GM21423 (cell line): Measurements from ENCODE around the gene AFMID.
"Not testable (repeated sequence)": the region's sequence is repeated elsewhere in the genome, so short reads cannot be mapped to it uniquely, and the experiment has no call there.

Experiments
- ATAC-seq: cut with Tn5 transposase; IDR thresholded peaks from one replicate; pipeline ENCODE4 v1.9.1; 2021; ENCODE audit warnings: mild to moderate bottlenecking, moderate library complexity; ENCODE audit not compliant: unreplicated experiment

The AFMID gene

GRCh38 chr17:78151514-78152008 lies 35.6 kb upstream of the AFMID start:
- ATAC-seq, result no peak

- ATAC-seq, result peak; percentile 51
These were observed 32.0 kb upstream of the AFMID start for GRCh38 chr17:78154903-78155811.

- no peak for ATAC-seq
These were observed 27.5 kb upstream of the AFMID start for GRCh38 chr17:78159575-78160158.

- no peak for ATAC-seq
These were observed 23.0 kb upstream of the AFMID start for GRCh38 chr17:78163881-78164747.

DNA sequence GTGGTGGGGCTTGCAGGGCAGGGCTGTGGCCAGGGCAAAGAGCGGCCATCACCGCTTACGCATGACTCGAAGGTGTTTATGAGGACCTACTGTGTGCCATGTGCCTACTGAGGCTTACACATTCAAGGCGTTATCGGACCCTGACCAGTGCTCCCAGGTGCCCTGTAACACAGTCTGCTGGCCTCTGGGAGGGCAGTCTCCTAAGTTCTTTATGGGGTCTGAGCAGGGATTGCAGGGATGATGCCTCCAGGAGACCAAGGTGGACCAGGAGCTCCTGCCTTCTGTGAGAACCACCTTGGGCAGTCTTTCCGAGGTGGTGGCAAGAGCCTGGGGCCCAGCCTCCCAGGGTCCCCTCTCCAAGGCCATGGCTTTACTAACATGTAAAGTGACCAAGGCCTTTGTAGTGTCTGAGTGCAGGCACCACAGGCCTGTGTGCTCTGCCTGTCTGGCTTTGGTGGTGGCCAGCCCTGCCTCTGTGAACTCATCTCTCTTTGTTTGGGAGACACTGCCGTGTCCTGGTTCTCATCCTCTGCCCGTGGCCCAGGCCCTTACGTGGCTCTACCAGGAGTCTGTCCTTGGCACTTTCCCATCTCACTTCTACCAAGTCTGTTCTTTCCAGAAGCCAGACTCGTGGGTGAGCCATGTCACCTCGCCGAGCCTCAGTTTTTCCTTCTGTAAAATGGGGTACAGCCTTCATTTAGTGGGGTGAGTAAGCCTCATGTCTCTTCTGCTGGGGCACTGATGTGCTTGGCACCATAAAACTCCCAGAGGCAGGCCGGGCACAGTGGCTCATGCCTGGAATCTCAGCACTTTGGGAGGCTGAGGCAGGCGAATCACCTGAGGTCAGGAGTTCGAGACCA lies 22.2 kb upstream of the AFMID start:
- ATAC-seq, result no peak

GRCh38 chr17:78166416-78166815 lies 20.7 kb upstream of the AFMID start:
- no peak for ATAC-seq

- ATAC-seq, result peak; percentile 49
These were observed 18.8 kb upstream of the AFMID start, which contains the start of gene SYNGR2 for GRCh38 chr17:78168242-78168902. Gene SYNGR2, plus strand, starts transcription at chr17:78168581. Its CDS starts 36 bp downstream, at chr17:78168617.

DNA sequence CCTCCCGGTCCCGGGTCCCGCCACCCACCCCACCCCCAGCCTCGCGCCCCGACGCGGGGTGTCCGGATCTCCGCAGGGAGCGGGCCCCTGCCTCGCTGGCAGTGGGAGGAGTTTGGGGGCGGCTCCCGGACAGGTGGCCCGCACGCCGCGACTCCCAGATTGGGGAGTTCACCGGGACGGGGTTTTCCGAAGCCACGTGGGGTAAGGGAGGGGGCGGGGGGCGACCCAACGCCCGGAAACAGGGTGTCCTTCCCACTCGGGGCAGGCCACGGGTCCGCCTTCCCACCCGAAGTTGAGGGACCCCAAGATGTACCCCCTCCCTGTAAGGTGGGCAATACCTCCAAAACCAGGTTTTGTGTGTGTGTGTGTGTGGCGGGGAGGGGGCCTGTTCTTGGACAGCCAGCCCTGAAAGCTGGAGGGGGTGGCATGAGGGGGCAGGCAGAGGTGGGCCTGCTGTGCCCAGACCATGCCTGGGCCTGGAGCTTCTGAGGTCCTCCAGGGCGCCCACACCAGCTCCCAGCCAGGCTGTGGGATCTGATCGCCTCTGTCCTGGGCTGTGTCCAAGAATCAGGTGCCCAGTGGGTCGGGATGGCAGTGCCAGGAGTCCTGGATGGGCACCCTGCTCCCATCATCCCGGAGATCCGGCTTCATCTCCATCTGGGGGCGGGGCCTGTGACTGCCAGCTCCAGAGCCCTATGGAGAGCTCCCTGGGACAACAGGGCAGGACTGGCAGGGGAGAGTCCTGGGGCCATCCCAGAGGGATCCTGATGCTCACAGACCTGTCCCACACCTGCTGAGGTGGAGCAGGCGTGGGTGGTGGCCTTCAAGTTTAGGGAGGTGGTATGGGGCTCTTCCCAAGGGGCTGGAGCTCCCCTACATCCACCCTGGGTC lies 18.0 kb upstream of the AFMID start:
- peak; percentile 24 for ATAC-seq

DNA sequence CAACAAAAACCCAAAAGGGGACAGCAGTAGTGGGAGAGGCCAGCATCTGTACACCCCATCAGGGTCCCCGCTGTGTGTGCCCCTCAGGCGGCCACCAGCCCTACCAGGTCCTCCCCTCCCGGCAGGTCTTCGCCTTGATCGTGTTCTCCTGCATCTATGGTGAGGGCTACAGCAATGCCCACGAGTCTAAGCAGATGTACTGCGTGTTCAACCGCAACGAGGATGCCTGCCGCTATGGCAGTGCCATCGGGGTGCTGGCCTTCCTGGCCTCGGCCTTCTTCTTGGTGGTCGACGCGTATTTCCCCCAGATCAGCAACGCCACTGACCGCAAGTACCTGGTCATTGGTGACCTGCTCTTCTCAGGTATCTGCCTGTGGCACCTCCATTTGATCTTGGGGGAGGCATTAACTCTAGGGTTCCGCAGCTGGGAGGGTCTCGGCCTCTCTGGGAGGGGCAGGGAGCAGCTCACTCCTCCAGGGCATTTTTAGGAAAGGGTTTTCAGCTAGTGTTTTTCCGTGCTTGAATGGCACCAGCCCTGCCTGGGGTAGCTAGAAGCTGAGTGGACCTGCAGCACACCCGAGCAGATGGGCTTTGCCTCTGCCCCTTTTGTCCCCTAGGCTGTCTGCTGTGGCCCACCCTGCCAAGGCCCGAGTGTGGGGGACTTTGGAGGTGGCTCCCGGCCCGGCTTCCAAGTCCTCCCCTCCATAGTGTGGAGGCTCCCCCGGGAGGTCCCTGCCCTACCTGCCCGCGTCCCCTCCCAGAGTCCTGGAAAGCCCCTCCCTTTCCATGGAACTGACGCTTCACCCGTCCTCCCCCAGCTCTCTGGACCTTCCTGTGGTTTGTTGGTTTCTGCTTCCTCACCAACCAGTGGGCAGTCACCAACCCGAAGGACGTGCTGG lies 16.2 kb upstream of the AFMID start:
- ATAC-seq, result no peak

GRCh38 chr17:78171591-78172248 lies 15.4 kb upstream of the AFMID start:
- not testable (repeated sequence) for ATAC-seq

DNA sequence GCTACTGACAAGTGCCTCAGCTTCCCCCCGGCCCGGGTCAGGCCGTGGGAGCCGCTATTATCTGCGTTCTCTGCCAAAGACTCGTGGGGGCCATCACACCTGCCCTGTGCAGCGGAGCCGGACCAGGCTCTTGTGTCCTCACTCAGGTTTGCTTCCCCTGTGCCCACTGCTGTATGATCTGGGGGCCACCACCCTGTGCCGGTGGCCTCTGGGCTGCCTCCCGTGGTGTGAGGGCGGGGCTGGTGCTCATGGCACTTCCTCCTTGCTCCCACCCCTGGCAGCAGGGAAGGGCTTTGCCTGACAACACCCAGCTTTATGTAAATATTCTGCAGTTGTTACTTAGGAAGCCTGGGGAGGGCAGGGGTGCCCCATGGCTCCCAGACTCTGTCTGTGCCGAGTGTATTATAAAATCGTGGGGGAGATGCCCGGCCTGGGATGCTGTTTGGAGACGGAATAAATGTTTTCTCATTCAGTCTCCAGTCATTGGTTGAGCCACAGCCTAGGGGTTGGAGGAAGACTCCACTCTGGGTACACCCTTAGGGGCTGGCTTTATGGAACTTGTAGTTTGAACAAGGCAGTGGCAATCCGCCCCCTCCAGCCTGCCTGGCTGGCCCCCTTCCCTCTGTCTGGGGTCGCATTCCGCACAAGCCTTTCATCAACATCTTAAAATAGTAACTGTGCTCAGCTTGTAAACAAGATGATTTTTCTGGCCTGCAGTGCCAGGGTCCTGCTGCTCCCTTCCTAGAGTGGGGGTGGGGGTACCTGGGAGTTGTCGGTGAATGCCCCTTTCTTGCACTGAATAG lies 14.7 kb upstream of the AFMID start:
- ATAC-seq, result no peak

GRCh38 chr17:78173097-78173715 lies 14.0 kb upstream of the AFMID start:
- peak; percentile 32 for ATAC-seq

DNA sequence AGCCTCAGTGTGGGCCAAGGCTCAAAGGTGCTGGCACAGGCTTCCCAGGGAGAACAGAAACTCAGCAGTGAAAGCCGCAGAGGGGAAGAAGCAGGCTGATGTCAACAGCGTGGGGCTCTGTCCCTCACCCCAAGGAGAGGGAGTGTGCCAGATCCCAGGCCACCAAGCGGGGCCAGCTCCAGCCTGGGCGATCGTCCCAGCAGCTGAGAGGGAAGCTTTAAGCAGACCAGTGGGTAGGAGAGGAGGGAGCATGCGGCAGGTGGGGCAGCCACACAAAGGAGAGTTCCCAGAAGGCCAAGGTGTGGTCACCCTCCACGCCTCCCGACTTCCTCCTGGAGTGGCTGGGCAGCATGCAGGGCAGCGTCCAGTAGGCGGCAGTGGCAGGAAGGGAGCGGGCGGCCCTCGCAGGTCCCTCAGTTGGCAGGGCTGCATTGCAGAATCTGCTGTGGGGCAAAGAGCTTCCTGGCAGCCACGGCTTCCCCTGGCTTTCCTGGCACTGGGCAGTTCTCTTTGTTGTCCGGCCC lies 12.8 kb upstream of the AFMID start:
- no peak for ATAC-seq

DNA sequence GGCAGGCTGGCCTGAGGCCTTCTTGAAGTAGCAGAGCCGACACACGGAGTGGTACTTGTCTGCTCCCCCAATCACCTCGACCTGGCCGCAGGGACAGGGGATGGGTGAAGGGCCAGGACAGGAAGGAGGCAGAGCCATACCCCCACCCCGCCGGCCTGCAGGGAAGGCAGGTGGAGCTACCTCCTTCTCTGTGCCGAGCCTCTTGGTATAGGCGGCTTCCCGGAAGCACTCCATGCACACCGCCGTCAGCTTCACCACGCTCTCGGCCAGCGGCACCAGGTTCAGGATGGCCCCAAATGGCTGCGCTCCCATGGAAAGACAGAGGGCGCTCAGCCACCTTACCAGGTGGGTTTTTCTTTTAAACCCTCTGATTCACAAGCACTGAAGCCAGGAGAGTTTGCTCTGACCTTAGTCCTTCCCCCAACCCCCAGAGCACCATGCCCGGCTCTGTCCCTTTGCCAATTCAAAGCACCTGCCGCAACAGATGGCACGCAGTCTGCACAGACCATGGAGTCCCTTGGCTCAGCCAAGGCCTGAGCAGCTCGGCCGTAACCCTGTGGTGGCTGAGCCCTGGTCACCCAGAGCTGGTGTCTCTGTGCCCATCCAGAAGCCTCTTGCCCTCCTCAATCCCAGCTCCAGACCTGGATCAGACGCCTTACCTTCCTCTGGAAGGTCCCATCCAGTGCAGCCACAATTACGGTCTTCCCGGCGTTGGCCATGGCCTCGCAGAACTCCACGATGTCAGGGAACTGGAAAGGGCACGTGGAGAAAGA lies 12.1 kb upstream of the AFMID start:
- ATAC-seq, result no peak

DNA sequence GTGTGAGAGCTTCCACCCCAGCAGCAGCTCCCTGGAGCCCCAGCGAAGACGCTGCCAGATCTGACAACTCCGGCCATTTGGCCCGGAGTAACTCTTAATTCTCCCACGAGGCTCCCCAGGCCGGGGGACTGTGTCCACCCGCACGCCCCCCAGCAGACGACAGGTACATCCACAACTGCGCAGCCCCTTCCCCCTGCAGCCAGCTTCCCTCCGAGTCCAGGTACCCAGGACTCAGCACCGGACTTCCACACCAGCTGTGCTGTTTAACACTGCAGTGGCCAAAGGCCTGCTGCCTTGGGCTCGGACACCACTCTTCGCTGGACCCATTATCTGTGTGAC lies 11.6 kb upstream of the AFMID start:
- no peak for ATAC-seq
